HUES6 (cell line): ENCODE measurements around the gene MICU1.
"Not testable (repeated sequence)": the region's sequence is repeated elsewhere in the genome, so short reads cannot be mapped to it uniquely, and the experiment has no call there.

Experiments
- H3K27ac ChIP-seq: 2 replicates; pipeline ENCODE4 v1.7.0; 2013; ENCODE audit warnings: low read depth, mild to moderate bottlenecking, low read length, inconsistent platforms
- H3K27me3 ChIP-seq: 2 replicates; pipeline ENCODE4 v1.6.1; 2013; ENCODE audit warnings: low read length; ENCODE audit not compliant: control insufficient read depth, insufficient read depth
- H3K36me3 ChIP-seq: 2 replicates; pipeline ENCODE4 v1.6.1; 2013; ENCODE audit warnings: low read length; ENCODE audit not compliant: control insufficient read depth, insufficient read depth
- H3K4me1 ChIP-seq: 2 replicates; pipeline ENCODE4 v1.6.1; 2013; ENCODE audit warnings: low read length; ENCODE audit not compliant: control insufficient read depth, insufficient read depth
- H3K4me3 ChIP-seq: 2 replicates; pipeline ENCODE4 v1.5.1; 2013; ENCODE audit warnings: low read depth, low read length
- H3K9ac ChIP-seq: one replicate; pipeline ENCODE4 v1.6.1; 2013; ENCODE audit warnings: mild to moderate bottlenecking, low read length
- H3K9me3 ChIP-seq: 2 replicates; pipeline ENCODE4 v1.6.1; 2013; ENCODE audit warnings: low read depth, low read length; ENCODE audit not compliant: control insufficient read depth, insufficient read depth

Gene MICU1

DNA sequence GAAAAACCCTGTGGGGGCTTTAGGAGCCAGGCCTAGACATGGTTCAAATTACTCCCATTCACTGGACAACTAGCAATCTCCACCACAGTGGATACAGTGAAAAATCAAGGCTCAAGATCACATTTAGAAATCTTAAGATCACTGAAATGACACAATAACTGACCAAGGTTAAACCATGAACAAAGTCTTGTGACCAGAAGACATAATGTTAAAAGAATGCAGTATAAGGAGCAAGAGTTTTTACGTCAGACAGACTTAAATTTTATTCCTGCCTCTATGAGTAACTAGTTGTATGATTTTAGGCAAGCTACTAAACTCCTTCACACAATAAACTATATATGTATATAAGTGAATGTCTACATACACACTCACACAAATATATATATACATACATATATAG is 68.5 kb downstream of the MICU1 start:
- H3K27me3 ChIP-seq = no peaks in the 10 kb centered on the region
- H3K4me3 ChIP-seq = no peak overlapping the region
- no peak overlapping the region for H3K27ac ChIP-seq
- peaks cover 29% of the 10 kb centered on the region for H3K36me3 ChIP-seq
- H3K9ac ChIP-seq = no peak overlapping the region
- H3K4me1 ChIP-seq = no peaks in the 10 kb centered on the region
- H3K9me3 ChIP-seq = peaks cover 7% of the 10 kb centered on the region

- no peaks in the 10 kb centered on the region for H3K4me1 ChIP-seq
- no peaks in the 10 kb centered on the region for H3K27me3 ChIP-seq
- H3K9ac ChIP-seq = no peak overlapping the region
- peaks cover 23% of the 10 kb centered on the region for H3K36me3 ChIP-seq
- H3K4me3 ChIP-seq = no peak overlapping the region
- no peaks in the 10 kb centered on the region for H3K9me3 ChIP-seq
- no peak overlapping the region for H3K27ac ChIP-seq
Measured at GRCh38 chr10:72552857-72553256, 73.0 kb downstream of the MICU1 start.

- H3K36me3 ChIP-seq = peaks cover 28% of the 10 kb centered on the region
- no peak overlapping the region for H3K4me3 ChIP-seq
- H3K9me3 ChIP-seq = no peaks in the 10 kb centered on the region
- no peak overlapping the region for H3K9ac ChIP-seq
- H3K27me3 ChIP-seq = no peaks in the 10 kb centered on the region
- H3K27ac ChIP-seq = no peak overlapping the region
- H3K4me1 ChIP-seq = peaks cover 8% of the 10 kb centered on the region; the same call in 1 of the 2 replicates
Measured at GRCh38 chr10:72550239-72550638, 75.6 kb downstream of the MICU1 start.

DNA sequence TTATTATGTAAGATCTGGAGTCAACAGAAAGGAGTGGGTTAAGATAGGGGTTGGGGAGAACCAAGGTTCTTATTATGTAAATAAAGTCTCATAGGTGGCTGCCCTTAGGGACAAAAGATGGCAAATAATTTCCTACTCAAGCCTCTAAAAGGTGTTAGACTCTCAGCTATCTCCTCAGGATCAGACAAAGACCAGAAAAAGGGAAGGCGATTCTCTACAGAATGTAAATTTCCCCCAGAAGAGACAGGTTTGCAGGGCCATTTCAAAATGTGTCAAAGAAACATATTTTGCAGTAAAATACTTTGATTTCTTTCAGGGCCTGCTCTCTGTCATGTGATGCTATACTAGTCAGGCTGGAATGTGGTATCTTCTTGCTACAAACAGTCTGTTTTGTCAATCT is 80.3 kb downstream of the MICU1 start:
- peaks cover 8% of the 10 kb centered on the region; the same call in 1 of the 2 replicates for H3K4me1 ChIP-seq
- no peak overlapping the region for H3K27ac ChIP-seq
- no peaks in the 10 kb centered on the region for H3K27me3 ChIP-seq
- H3K9me3 ChIP-seq = peaks cover 24% of the 10 kb centered on the region
- H3K4me3 ChIP-seq = no peak overlapping the region
- H3K36me3 ChIP-seq = peaks cover 45% of the 10 kb centered on the region
- no peak overlapping the region for H3K9ac ChIP-seq

GRCh38 chr10:72543855-72544254 is 82.0 kb downstream of the MICU1 start:
- H3K27ac ChIP-seq, H3K4me3 ChIP-seq, H3K27me3 ChIP-seq, H3K9ac ChIP-seq, H3K4me1 ChIP-seq: not testable (repeated sequence)
- Histone ChIP-seq H3K36me3 (peaks cover 36% of the 10 kb centered on the region), H3K9me3 (peaks cover 24% of the 10 kb centered on the region)

- Histone ChIP-seq H3K9me3 (peaks cover 24% of the 10 kb centered on the region), H3K27me3 (no peaks in the 10 kb centered on the region), H3K9ac (no peak overlapping the region), H3K36me3 (peaks cover 30% of the 10 kb centered on the region), H3K27ac (no peak overlapping the region), H3K4me1 (peaks cover 8% of the 10 kb centered on the region; the same call in 1 of the 2 replicates), H3K4me3 (no peak overlapping the region)
Measured at GRCh38 chr10:72542396-72542815, 83.5 kb downstream of the MICU1 start.

DNA sequence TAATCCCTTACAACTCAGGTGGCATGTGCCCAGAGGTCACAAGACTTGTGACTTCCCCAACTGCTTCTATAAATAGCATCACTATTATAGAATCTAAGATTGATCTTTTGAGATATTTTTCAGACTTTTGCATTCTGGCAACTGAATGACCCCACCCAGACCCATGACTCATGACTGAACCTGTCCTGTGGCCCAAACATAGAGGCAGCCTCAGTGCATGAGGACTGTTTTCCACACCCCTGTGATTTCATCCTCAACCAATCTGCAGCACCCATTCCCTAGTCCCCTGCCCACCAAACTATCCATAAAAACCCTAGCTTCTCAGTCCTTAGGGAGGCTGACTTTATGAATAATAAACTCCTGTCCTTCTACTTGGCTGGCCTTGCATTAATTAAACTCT is 84.5 kb downstream of the MICU1 start:
- Histone ChIP-seq H3K9me3 (peaks cover 24% of the 10 kb centered on the region), H3K36me3 (peaks cover 30% of the 10 kb centered on the region), H3K27me3 (no peaks in the 10 kb centered on the region), H3K4me3 (no peak overlapping the region), H3K27ac (no peak overlapping the region), H3K4me1 (peaks cover 8% of the 10 kb centered on the region; the same call in 1 of the 2 replicates), H3K9ac (no peak overlapping the region)

DNA sequence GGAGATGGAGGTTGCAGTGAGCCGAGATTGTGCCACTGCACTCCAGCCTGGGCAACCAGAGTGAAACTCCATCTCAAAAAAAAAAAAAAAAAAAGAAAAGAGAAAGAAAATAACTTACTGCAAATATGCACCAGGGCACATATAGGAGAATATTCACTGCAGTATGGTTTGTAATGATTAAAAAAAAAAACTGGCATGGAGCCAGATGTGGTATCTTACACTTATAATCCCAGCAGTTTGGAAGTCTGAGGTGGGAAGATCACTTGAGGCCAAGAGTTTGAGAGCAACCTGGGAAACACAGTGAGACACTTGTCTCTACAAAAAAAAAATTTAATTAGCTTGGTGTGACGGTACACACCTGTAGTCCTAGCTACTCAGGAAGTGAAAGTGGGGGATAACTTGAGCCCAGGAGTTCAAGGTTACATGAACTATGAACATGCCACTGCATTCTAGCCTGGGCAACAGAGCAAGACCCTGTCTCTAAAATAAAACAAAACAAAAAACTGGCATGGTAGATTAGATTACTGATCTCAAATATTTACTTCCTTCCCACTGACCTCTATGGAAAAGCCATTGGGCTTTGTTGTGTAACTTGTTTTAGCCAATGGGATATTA is 85.6 kb downstream of the MICU1 start:
- H3K4me3 ChIP-seq = no peak overlapping the region
- H3K9me3 ChIP-seq = peaks cover 24% of the 10 kb centered on the region
- no peaks in the 10 kb centered on the region for H3K27me3 ChIP-seq
- no peak overlapping the region for H3K9ac ChIP-seq
- H3K36me3 ChIP-seq = peaks cover 27% of the 10 kb centered on the region
- no peaks in the 10 kb centered on the region for H3K4me1 ChIP-seq
- H3K27ac ChIP-seq = no peak overlapping the region

DNA sequence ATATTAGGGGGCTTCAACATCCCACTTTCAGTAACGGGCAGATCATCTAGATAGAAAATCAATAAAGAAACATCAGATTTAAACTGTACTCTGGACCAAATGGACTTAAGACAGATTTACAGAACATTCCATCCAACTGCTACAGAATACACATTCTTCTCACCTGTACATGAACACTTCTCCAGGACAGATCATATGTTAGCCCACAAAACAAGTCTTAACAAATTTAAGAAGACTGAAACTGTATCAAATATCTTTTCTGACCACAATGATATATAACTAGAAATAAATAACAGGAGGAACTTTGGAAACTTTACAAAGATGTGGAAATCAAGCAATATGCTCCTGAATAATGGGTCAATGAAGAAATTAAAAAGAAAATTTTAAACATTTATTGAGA is 86.7 kb downstream of the MICU1 start:
- Histone ChIP-seq H3K9me3 (peaks cover 24% of the 10 kb centered on the region), H3K4me3 (no peak overlapping the region), H3K27me3 (no peaks in the 10 kb centered on the region), H3K36me3 (peaks cover 24% of the 10 kb centered on the region), H3K4me1 (peaks cover 5% of the 10 kb centered on the region; the same call in 1 of the 2 replicates), H3K27ac (no peak overlapping the region), H3K9ac (no peak overlapping the region)

DNA sequence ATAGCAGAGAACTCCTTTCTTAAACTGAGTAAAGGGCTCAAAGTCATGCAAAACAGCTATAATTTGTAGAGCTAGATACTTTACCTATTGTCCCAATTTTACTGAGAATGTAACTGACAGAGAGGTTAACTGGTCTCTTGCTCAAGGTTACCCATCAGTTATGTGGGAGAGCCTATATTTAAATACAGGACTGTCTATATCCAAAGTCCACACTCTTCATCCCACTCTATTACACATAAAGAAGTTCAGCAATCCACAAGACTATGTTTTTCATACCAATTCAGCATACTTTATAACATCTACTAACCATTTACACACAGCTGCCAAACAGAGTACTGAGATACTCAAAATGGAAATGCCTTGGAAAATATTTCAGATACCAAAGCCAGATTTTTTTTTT is 100.2 kb downstream of the MICU1 start:
- Histone ChIP-seq H3K27ac (no peak overlapping the region), H3K36me3 (no peaks in the 10 kb centered on the region)

GRCh38 chr10:72525277-72525676 is 100.6 kb downstream of the MICU1 start:
- Histone ChIP-seq H3K9ac (no peak overlapping the region), H3K4me3 (no peak overlapping the region), H3K4me1 (no peaks in the 10 kb centered on the region), H3K27me3 (no peaks in the 10 kb centered on the region), H3K9me3 (no peaks in the 10 kb centered on the region), H3K27ac (no peak overlapping the region), H3K36me3 (no peaks in the 10 kb centered on the region)

More for the DNA sequence above, 100.2 kb downstream of the MICU1 start:
- H3K4me1 ChIP-seq = no peaks in the 10 kb centered on the region
- no peaks in the 10 kb centered on the region for H3K27me3 ChIP-seq
- H3K9me3 ChIP-seq = no peaks in the 10 kb centered on the region
- H3K9ac ChIP-seq = no peak overlapping the region
- no peak overlapping the region for H3K4me3 ChIP-seq
